A549 (cell line): ENCODE results near the gene PACS1.
"Not testable (repeated sequence)": the region's sequence is repeated elsewhere in the genome, so short reads cannot be mapped to it uniquely, and the experiment has no call there.

Experiments
- CHD4 ChIP-seq: fragments of 200-600 bp; sonication (generic); IDR thresholded peaks from 2 replicates; pipeline ENCODE4 v1.6.1; 2016; ENCODE audit warnings: antibody characterized with exemption, mild to moderate bottlenecking, borderline replicate concordance
- EP300 ChIP-seq, 2 experiments: fragments of >200 bp; sonication (Bioruptor Twin); formaldehyde crosslinking; IDR thresholded peaks; 2 replicates in 1 of 2; 3 replicates in 1 of 2; pipeline ENCODE4 v1.6.1; 2016 to 2017
- MAX ChIP-seq: IDR thresholded peaks from 2 replicates; pipeline ENCODE4 v1.6.1; 2012
- MAZ ChIP-seq: fragments of 150-350 bp; IDR thresholded peaks from 2 replicates; pipeline ENCODE4 v1.6.1; 2014; ENCODE audit warnings: antibody characterized with exemption, low read depth, low read length, borderline replicate concordance
- PBX3 ChIP-seq: IDR thresholded peaks from 2 replicates; pipeline ENCODE4 v1.6.1; 2012
- POLR2A ChIP-seq: IDR thresholded peaks from 2 replicates; pipeline ENCODE4 v1.6.1; 2012; ENCODE audit warnings: mild to moderate bottlenecking, low read length
- ZFP36 ChIP-seq: fragments of 450-650 bp; IDR thresholded peaks from 2 replicates; pipeline ENCODE4 v1.6.1; 2014; ENCODE audit warnings: borderline replicate concordance; ENCODE audit not compliant: partially characterized antibody
- TF ChIP-seq, protein P1 (sequence below): fragments of >200 bp; sonication (Bioruptor Twin); formaldehyde crosslinking; IDR thresholded peaks from 3 replicates; pipeline ENCODE4 v1.5.1; 2016

- TF ChIP-seq, protein P1, sequence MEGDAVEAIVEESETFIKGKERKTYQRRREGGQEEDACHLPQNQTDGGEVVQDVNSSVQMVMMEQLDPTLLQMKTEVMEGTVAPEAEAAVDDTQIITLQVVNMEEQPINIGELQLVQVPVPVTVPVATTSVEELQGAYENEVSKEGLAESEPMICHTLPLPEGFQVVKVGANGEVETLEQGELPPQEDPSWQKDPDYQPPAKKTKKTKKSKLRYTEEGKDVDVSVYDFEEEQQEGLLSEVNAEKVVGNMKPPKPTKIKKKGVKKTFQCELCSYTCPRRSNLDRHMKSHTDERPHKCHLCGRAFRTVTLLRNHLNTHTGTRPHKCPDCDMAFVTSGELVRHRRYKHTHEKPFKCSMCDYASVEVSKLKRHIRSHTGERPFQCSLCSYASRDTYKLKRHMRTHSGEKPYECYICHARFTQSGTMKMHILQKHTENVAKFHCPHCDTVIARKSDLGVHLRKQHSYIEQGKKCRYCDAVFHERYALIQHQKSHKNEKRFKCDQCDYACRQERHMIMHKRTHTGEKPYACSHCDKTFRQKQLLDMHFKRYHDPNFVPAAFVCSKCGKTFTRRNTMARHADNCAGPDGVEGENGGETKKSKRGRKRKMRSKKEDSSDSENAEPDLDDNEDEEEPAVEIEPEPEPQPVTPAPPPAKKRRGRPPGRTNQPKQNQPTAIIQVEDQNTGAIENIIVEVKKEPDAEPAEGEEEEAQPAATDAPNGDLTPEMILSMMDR: not testable (repeated sequence)
- not testable (repeated sequence) for TF ChIP-seq ZFP36; MAX; EP300 (IDR thresholded peaks at IDR 0.05); POLR2A; CHD4; PBX3; MAZ
Observed at GRCh38 chr11:66023186-66023440, 47.0 kb upstream of the PACS1 start.
